GM19397 (cell line): Measurements from ENCODE around the gene IFI30.
A peak's percentile ranks its signal among the peaks of the same experiment; 100 is the strongest.
"Not testable (repeated sequence)": the region's sequence is repeated elsewhere in the genome, so short reads cannot be mapped to it uniquely, and the experiment has no call there.

ENCODE experiments used
- ATAC-seq: cut with Tn5 transposase; IDR thresholded peaks from one replicate; pipeline ENCODE4 v1.9.1; 2021; ENCODE audit warnings: mild to moderate bottlenecking, moderate library complexity; ENCODE audit not compliant: unreplicated experiment

The IFI30 gene

DNA sequence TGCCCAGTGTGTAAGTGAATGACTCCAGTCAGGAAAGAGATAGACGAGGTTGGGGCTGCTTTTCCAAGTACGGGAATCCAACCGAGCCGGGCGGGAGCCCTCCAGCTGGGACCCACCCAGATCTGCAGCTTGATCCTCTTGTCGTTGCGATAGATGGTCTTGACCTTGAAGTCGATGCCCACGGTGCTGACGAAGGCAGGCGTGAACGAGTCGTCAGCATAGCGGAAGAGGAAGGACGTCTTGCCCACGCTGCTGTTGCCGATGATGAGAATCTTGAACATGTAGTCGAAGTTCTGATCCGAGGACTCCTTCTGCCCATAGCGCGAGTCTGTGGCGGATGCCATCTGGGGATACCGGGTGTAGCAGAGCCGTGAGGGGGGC is 28.8 kb downstream of the IFI30 start:
- no peak for ATAC-seq

DNA sequence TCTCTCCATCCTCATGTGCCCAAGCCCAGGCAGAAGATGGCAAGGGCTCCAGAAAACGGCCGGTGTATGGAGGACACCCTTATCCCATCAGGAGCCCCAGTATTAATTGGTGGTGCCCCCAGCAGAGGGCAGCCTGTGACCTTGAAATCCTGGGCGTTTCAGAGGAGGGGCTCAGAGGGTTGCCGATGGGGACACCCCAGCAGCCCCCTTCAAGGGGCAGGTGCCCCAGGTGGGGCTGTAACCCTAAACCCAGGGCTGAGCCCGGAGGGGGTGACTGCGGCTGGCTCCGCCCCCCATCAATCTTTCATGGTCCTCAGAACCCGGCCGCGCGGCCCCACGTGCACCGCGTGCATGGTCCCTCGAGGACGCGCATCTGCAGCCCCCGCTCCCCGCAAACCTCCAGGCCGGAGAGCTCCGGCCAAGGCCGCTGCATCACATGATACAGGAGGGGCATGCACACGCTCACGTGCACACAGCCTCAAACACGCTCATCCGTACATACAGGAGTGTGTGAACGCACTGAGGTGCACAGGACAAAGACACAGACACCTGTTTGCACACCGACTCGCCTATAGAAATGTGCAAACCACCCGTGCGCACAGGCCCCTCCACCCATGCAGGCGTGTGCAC is 29.3 kb downstream of the IFI30 start:
- ATAC-seq, result no peak

DNA sequence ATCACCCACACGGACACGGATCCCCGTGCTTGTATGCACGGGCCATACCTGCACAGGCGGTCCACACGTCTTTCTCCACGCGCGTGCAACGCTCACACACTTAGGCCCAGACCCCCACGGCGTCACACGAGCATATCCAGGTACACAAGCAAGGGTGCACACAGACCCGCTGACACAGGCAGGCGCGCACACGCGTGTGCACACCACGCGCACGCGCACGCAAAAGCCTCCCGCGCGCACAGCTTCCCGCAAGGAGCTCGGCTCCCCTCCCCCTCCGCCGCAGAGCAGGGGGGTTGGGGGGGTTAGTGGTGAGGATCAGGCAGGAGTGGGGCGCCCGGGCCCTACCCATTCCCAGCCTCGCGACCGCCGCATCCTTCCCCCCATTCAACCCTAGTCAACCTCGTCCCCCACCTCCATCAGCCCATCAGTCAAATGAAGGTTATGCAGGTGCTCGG is 29.8 kb downstream of the IFI30 start:
- no peak for ATAC-seq

DNA sequence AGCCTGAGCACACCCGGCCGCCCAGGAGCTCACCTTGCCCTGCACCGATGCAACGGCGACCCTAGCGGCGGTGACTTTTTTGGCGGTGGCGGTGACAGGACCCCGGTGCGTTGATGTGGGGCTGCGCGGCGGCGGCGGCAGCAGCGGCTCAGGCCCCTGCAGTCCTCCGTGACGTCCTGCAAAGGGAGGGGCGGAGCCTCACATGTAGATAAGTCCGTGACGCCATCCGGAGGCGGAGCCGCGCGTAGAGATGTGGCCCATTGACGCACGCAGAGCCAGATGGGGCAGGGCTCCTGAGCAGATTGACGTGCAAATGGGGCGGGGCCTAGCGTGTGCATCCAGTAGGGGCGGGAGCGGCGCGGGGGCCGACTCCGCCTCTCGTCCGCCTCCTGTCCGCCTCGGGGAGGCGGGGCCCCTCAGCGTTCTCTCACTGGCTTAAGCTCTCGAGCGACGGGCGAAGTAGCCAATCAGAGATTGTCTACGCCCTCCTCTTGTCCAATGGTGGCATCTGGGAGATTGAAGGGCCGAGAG is 30.3 kb downstream of the IFI30 start, which contains the start of gene RAB3A:
RAB3A (minus strand) TSS at position 180 of the 531 bp plus-strand sequence. CDS start 1,302 bp downstream, outside the sequence.
- peak; percentile 88 for ATAC-seq

DNA sequence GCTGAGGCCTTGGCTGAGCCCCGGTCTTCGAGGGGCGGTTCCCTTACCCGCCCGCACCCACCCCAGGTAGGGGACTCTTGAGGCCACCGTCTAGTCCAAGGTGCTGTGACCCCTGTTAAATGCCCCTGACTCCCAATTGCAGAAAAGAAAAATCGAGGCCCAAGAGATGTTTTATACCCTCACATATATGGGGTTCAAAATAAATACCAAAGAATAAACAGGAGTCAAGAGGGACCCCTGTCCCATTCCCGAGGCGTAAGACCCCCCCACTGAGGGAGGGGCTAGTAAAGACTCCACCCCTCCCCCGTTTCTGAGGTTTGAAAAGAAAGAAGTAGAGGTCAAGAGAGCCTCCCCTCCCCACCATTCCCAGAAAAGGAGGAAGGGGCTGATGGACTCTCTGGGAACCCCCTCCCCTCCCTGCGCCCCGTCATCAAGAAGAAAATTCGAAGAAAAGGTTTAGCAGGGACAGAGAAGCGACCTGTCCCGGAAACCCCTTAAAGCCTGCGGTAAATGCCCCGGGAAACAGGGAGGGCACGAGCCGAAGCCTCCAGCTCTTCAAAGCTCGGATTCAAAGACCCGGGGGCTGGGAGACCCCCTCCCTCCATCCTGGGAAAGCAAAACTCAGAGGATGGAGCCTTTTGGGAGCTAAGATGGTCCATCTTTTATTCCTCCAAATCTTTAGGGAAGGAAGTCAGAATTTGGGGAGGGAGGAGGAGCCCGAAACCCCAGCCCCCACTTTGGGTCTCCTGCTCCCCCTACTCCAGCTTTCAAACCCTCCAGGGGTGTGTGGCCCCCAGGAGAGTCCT is 31.0 kb downstream of the IFI30 start:
- ATAC-seq, result no peak

DNA sequence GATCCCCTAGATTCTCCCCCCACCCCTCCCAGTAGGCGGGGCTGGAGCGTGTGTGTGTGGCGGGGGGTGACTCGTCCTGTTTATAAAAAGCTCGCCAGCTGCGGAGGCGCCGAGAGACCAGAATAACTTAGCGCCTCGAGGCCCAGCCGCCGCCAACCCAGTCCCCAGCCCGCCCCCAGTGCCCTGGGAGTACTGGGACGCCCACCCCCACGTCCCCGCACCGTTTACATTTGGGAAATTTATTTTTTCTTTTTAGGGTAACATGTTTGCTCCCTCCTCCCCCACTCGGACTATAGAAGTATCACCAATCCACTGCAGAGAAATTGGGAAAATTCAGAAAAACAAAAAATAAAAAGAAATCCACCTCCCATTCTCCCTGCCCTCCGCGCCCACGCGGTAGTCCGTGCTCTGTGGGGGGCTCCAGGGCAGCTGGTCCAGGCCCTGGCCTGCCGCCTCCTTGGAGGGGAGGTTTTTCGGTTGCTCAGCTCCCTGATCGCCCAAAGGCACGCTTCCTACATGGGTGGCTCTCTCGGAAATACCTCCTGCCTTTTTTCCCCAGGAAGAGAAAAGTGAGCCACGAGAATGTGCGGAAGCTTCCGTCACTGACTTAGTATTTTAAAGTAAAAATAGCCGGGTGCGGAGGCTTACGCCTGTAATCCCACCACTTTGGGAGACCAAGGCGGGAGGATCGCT is 31.7 kb downstream of the IFI30 start:
- no peak for ATAC-seq

DNA sequence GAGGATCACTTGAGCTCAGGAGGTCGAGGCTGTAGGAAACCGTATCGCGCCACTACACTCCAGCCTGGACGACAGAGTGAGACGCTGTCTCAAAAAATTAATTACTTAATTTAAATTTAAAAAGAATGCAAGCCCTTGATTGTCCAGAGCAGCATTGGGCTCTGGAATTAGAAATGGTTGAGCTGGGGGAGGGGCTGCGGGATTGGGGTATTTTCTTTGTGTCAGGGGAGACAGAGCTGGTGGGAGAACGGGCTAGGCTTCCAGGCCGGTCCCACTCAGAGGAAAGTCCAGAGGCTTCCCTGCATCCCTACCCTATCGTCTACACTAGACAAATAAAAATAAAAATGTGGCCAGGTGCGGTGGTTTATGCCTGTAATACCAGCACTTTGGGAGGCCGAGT is 32.4 kb downstream of the IFI30 start:
- no peak for ATAC-seq

DNA sequence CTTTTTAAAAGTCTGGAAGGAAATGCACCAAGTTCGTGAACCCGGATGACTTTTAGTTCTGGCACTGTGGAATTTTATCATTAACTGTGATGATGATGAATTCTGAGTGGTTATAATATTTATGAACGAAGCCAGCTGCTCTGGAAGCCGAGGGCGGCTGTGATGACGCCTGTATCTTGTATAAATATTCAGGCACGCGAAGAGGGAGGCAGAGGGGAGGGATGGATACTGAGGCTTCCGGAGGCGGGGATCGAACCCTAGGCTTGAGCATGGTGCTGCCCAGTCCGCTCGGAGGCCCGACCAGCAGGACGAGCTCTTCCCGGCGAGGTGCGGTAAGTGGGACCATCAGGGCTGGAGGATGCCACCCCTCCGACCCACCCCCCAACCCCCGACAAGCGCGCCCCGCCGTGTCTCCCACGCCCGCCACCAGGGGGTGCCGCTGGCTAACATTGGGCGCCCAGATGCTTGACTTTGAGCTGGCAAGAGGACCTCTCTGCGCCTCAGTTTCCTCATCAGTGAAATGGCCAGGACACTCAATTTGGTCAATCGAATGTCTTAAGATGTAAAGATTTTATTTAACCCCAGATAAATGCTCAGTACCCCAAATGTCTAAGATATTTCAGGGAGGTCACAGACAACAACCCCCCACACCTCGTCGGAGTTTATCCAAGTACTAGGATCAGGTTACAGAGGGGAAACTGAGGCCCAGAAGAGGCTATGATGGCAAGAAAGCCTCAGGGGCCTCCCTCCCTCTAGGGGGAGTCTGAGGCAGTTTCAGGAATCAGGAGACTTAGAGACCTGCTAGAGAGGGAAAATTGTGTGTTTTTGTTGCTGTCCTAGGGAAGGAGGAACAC is 34.7 kb downstream of the IFI30 start:
- no peak for ATAC-seq

DNA sequence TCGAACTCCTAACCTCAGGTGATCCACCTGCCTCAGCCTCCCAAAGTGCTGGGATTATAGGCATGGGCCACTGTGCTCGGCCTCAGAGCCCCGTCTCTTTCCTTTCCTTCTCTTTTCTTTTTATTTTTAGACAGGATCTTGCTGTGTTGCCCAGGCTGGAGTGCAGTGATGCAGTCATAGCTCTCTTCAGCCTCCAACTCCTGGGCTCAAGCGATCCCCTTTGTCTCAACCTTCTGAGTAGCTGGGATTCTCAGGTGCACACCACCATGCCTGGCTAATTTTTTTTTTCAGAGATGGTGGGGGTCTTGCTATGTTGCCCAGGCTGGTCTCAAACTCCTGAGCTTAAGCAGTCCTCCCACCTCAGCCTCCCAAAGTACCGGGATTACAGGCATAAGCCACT is 36.3 kb downstream of the IFI30 start:
- not testable (repeated sequence) for ATAC-seq

DNA sequence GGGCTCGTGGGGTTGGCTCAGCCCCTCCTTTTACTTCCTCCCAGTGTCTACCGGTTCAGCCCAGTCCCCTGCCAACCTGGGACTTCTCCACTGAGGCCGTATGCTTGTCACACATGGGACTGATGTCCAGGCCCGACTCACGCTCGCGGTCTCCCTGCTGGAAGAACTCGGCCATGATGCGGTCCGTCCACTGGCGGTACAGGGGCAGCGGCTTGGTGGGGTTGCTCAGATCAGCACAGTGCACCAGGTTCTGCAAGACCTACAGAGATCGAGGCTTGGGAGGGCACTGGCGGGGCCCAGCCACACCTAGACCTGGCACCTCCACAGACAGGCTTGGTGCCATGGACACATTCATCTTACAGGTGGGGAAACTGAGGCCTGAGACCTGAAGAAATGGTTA is 38.1 kb downstream of the IFI30 start:
- ATAC-seq, result no peak

DNA sequence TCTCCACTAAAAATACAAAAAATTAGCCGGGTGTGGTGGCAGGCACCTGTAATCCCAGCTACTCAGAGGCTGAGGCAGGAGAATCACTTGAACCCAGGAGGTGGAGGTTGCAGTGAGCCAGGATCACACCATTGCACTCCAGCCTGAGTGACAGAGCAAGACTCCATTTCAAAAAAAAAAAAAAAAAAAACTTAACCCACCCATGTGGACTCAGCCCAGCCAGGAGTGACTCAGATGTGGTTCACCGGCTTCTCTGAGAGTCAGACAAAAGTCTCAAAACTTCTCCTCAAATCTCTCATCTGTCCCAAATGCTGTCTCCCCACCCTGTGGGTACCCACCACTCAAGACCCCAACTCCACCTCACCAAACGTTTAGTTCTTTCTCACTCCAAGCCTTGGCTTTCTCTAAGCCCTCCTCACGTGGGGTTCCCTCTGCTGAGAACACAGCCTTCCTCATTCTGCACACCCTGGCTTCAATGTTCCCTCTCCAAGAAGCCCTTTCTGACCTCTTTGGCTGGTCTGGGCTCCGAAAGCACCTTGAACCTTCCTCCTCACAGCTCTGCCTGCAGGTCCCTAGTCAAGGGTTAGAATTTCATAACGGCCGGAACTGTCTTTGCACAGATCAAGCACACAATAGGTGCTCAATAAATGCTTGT is 41.3 kb downstream of the IFI30 start:
- no peak for ATAC-seq

DNA sequence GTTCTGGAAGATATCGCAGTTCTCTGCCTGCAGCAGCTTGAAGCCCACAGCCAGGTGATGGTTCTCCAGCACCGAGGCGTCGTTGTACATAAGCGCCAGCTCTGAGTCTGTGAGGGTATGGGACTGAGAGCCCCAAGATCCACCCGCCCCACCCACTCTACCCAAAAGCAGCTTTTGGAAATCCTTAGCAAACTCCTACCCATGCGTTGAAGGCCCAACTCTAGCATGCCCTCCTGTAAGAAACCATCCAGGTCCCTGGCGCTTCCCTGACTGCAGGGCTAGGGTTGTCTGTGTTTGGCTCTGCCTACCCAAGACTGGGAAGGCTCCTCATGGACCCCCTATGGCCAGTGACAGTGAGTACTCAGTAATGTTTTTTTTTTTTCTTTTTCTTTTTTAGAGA is 43.2 kb downstream of the IFI30 start:
- no peak for ATAC-seq

DNA sequence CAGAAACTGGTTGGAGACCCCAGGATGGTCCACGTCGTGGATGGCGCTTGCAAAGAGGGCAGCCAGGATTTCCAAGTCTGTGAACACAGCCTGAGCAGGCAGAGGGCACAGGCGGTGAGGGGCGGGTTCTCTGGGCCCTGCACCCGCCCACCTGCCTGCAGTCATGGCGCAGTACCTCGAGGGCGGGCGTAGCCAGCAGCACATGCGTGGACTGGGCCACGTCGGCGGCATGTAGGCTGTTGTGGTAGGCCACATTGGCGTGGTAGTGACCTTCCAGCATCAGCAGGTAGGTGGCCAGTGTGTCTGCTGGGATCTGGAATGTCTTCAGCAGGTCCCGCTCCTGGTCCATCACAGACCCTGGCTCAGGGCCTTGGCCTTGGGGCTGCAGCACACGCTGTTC is 44.5 kb downstream of the IFI30 start:
- no peak for ATAC-seq

DNA sequence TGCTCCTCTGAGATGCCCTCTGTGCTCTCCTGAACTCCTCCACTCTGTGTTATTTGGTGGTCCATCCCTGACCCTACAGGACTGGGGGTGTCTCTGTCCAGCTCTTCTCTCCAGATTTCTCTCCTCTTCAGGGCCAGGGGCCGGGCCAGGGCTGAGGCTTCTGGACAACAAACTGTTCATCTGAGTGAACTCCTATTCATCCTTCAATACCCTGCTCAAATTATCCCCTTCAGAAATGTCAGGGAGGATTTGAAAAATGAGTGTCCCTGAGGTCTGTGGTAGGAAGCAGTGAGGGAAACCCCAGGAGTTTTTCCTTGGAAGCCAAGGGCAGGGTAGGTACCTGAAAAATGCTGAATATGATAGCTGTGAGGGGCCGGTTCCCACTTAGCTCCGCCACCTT is 45.0 kb downstream of the IFI30 start:
- ATAC-seq, result no peak

DNA sequence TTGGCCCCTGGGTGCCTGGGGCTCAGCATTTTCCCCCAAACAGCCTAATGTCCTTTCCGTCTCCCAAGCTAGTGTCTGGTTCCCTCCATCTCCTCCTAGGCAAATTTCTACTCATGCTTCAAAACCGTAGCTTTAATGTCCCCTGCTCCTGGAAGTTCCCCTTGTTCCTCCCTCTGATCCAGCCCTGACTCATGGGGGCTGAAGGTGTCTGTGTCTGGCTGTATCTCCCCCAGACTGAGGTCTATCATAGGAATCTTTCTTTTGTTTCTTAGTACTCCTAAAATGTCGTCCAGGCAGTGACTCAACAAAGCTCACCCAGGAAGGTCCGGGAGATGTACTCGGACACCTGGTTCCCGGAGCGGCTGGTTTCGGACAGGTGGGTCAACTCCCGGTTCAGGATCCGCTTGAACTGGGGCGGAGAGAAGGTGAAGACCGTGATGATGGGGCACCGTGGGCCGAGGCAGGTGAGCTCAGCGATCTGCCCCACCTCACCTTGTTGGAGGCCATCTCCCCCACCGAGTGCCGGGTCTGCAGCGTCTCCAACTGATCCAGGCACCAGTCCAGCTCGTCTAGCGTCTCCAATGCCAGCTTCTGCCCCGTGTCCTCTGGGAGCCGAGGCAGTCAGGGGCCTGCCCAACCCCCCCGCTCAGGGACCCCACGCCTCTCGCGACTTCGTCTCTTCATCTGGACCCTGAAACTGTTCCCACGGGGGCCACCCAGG is 46.5 kb downstream of the IFI30 start:
- ATAC-seq, result no peak

DNA sequence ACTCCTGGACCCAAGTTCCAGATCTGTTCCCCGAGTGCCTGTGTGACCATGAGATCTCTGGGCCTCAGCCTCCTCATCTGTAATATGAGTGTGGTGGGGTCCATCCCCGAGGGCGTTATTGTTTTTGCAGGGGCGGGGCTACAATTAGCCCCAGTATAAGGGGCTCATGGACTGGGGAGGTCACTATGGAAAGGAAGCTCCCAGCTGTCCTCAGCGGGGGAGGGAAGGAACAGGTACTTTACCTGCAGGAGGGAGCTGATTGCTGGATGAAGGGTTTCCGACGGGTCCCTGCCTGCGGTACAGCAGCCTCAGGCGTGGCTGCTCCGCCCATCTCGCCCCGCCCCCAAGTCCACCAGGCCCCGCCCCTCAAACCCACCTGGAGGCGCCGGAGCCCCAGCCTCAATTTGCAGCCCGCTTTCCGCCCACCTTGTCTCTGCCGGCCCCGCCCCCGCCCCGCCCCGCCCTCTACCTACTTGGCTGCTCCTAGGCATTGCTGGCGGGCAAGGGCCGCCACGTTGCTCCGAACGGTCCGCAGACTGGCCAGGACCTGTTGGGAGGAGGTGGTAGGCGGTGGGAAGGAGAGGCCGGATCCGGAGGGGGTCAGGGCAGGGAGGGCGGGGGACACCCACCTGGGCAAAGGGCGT is 47.1 kb downstream of the IFI30 start:
- ATAC-seq, result no peak

DNA sequence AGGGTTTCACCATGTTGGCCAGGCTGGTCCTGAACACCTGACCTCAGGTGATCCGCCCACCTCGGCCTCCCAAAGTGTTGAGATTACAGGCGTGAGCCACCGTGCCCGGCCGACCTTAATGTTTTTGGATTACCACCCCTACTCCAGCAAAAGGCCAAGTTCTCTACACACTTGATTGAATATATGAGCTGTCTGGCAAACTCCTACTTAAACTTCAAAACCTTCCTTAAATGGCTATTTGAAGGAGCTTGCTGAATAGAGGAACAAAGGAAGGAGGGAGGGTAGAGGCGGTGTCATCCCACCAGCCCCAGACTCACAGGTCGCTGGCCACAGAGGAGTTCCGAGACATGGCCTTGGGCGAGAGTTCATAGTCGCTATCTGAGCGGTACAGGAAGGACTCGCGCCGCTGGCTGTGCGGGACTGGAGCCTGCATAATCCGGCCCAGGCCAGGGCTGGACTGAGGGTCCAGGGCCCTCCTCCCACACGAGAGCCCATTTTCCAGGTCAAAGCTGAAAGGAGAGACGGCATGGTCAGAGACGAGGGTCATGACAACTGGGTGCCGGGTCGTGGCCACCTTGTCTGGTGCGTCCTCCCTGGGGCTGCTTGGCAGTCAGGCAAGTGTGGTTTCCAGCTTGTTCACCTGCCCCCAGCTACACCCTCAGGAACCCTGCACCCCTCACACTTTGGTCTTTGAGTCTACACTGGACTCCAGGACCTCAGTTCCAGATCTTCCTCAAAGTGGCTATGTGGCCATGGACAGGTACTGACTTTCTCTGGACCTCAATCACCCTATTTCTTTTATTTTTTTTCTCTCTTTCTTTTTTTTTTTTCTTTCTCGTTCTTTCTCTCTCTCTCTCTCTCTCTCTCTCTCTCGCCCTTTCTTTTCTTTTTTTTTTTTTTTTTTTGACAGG is 48.5 kb downstream of the IFI30 start:
- ATAC-seq, result no peak
